Measurements from ENCODE around the gene PAFAH1B2. TPM values are rescaled to one million over a fixed set of nuclear protein-coding genes. Genes with fewer than 3 reads are reported as not detected.

Gene PAFAH1B2, protein sequence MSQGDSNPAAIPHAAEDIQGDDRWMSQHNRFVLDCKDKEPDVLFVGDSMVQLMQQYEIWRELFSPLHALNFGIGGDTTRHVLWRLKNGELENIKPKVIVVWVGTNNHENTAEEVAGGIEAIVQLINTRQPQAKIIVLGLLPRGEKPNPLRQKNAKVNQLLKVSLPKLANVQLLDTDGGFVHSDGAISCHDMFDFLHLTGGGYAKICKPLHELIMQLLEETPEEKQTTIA
- 72.3 and 76.9 TPM in 2 replicates for total RNA-seq

DNA sequence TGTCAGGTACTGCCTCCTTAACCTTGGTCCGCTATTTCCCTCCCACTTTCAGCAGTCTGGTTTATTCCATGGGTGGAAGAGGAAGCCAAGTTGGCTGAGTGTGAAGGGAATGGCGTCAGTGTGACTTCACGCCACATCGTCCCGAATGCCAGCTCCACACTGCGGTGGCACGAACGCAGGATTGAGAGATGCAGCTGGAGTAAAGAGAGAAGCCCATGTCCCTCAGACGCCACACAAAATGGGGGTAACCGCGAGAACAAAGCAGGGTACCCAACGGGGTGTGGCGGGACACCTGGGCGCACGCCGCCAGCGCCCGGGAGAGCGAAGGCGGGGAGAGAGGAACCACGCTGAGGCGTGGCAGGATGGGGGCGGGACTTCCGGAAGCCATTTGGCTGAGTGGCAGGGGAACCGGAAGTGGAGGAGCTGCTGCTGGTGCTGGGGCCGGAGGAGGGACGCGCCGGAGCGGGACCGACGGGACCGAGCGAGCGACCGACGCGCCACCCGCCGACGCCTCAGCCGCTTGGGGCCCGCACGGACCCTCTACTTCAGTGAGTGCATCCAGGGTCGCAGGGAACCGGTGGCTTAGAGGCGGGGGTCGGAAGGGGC is at the start of gene PAFAH1B2:
TSS of gene PAFAH1B2 (plus strand) at position 417 of the 606 bp plus-strand sequence. CDS start 8,161 bp downstream, outside the sequence.
- H3K27me3 Mint-ChIP-seq (ENCODE audit: low read depth): peaks cover 11% of the 10 kb centered on the region
- DNase-seq (ENCODE audit: low spot score): peak; percentile 93
- H3K9me3 Mint-ChIP-seq: no peaks in the 10 kb centered on the region
- H3K4me3 Mint-ChIP-seq (ENCODE audit: low read depth): peak within 1 kb of the TSS; percentile 100
- peak within 1 kb of the TSS; percentile 95 for H3K27ac Mint-ChIP-seq
- peaks cover 34% of the 10 kb centered on the region for H3K36me3 Mint-ChIP-seq (ENCODE audit: low read depth)
- H3K4me1 Mint-ChIP-seq (ENCODE audit: low read depth): peaks cover 40% of the 10 kb centered on the region
- intact Hi-C loops (cut with micrococcal nuclease): loop anchor here (5.0 kb wide), 2 partner anchors 47 to 372 kb away; partner anchors contain the start of genes BUD13 and SIK3

DNA sequence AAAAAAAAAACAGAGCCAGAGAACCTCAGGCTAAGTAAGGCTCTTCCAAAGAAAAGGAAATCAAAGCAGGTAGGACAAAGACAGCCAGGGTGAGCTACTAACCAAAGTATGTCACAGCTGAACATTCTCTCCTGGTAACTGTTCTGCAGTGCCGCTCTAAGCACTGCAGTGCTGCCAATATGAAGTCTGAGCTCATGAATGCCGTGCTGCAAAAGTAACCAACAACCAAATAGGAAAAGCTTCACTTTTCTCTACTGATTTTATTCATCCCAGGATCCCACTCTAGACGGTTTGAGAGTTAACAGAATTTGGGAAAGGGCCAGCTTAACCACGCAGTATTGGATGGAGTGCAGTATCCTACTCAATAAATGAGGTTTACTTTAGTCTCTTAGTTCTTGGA is 49.3 kb upstream of the PAFAH1B2 start:
- Mint-ChIP-seq H3K27me3 (ENCODE audit: low read depth) (no peaks in the 10 kb centered on the region), H3K4me3 (ENCODE audit: low read depth) (no peak overlapping the region), H3K9me3 (peaks cover 7% of the 10 kb centered on the region), H3K27ac (no peak overlapping the region), H3K36me3 (ENCODE audit: low read depth) (peaks cover 28% of the 10 kb centered on the region), H3K4me1 (ENCODE audit: low read depth) (peaks cover 71% of the 10 kb centered on the region)
- intact Hi-C loops (cut with micrococcal nuclease): loop anchor here (5.0 kb wide), 1 partner anchor 48 kb away; the partner anchor contains the start of gene PAFAH1B2
- DNase-seq (ENCODE audit: low spot score): no peak

DNA sequence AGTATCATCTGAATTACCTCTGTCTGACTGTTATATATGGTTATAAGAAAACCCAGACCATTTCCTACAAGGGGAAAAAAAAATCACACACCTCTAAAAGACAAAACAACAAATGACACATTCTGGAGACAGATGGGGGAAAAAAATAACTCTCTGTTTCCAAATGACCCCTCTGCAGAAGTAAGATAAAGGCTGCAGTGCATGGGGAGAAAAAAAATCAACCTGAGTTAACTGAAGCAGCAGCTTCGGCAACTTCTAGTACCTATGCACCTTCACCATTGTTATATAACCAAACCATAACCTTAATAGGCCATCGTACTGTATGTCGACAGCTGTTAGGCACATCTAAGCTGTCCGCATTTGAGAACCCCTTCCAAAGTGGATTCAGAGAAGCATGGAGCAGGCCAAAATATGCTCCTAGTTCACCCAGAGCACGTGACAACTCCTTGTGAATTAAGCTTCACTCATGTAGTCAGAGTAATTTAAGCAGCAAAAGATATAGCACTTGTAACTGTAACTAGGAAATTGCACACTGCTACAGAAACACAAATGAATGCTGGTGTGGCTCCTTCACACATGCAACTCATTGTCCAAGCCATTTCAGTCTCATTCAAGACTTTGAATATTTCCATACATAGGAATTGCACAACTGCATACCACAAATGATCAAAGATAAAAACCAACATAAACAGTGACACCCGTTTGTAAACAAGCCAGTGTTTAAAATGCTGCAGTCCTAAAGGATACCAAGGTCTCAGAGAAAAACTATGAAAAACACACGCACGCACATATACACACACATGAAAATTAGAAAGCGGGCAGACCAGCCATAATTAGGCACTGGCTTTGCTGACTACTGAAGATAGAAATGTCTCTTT is 48.6 kb upstream of the PAFAH1B2 start:
- Mint-ChIP-seq H3K36me3 (ENCODE audit: low read depth) (peaks cover 23% of the 10 kb centered on the region), H3K27me3 (ENCODE audit: low read depth) (peaks cover 2% of the 10 kb centered on the region), H3K9me3 (peaks cover 7% of the 10 kb centered on the region), H3K27ac (peak overlapping the region; percentile 90), H3K4me3 (ENCODE audit: low read depth) (peak overlapping the region; percentile 98), H3K4me1 (ENCODE audit: low read depth) (peaks cover 67% of the 10 kb centered on the region)
- intact Hi-C loops (cut with micrococcal nuclease): loop anchor here (2.0 to 5.0 kb wide), 3 partner anchors 47 to 243 kb away; partner anchors contain the start of gene PAFAH1B2
- no peak for DNase-seq (ENCODE audit: low spot score)

DNA sequence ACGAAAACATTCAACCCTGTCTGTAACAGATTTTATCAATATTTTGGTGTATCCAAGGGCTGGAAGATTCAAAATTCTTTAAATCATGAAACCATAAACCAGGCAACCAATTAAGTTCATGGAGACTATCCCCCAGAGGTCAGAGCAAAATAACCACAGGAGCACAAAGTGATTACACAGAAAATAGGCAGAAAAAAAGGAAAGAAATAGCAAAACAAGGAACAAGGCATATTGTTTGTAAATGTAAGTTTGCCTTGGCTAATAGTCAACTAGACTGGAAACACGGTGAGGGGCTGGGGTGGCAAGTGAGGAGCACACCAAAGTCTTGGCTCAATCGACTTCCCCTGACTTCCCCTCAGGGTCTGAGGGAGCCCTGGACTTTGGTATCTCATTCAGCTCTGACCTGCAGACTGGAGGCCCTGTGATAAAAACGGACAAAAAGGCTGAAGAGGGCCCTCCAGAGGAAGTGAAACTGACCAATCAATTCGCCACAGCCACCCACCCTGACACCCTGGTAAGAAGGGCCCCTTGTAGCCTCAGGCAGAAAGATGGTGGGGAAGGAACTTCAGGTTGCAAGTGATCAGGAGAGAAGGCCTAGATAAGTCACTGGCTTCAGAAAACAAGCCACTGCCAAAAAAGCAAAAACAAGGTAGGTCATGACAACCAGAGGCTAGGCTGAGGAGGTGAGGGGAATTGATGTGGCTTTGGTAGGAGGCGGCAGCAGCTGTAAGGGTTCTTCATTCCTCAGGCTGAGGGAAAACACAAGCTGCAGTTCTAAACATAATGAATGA is 47.7 kb upstream of the PAFAH1B2 start:
- peaks cover 63% of the 10 kb centered on the region for H3K4me1 Mint-ChIP-seq (ENCODE audit: low read depth)

DNA sequence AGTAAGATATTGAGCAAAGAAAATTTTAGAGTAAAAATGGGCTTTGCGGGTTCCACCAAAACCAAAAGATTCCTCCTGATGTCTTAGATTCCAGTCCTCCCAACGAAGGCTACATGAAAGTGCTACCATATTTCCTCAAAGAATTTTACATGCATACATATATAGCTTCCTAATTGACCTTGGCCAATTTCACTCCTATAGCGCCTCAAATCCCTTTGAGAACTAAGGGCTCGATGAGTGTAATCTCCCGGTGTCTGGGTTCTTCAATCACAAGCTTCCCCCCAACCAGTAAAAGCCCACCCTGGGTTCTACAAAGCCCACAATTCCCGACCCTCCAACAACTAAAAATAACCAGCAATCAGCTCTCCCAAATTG is 47.1 kb upstream of the PAFAH1B2 start:
- DNase-seq (ENCODE audit: low spot score): no peak
- H3K36me3 Mint-ChIP-seq (ENCODE audit: low read depth): peaks cover 13% of the 10 kb centered on the region
- H3K4me3 Mint-ChIP-seq (ENCODE audit: low read depth): peak overlapping the region; percentile 98
- H3K9me3 Mint-ChIP-seq: peaks cover 6% of the 10 kb centered on the region
- H3K27ac Mint-ChIP-seq: peak overlapping the region; percentile 90
- H3K4me1 Mint-ChIP-seq (ENCODE audit: low read depth): peaks cover 62% of the 10 kb centered on the region
- peaks cover 6% of the 10 kb centered on the region for H3K27me3 Mint-ChIP-seq (ENCODE audit: low read depth)
- intact Hi-C loops (cut with micrococcal nuclease): loop anchor here (1.0 to 5.0 kb wide), 4 partner anchors 45 to 244 kb away; partner anchors contain the start of gene PAFAH1B2

More for the DNA sequence above, 47.7 kb upstream of the PAFAH1B2 start:
- Mint-ChIP-seq H3K4me3 (ENCODE audit: low read depth) (peak overlapping the region; percentile 98), H3K36me3 (ENCODE audit: low read depth) (peaks cover 19% of the 10 kb centered on the region), H3K27ac (peak overlapping the region; percentile 90), H3K27me3 (ENCODE audit: low read depth) (peaks cover 6% of the 10 kb centered on the region), H3K9me3 (peaks cover 7% of the 10 kb centered on the region)
- peak; percentile 28 for DNase-seq (ENCODE audit: low spot score)
- intact Hi-C loops (cut with micrococcal nuclease): loop anchor here (2.0 to 5.0 kb wide), 3 partner anchors 46 to 244 kb away; partner anchors contain the start of gene PAFAH1B2

DNA sequence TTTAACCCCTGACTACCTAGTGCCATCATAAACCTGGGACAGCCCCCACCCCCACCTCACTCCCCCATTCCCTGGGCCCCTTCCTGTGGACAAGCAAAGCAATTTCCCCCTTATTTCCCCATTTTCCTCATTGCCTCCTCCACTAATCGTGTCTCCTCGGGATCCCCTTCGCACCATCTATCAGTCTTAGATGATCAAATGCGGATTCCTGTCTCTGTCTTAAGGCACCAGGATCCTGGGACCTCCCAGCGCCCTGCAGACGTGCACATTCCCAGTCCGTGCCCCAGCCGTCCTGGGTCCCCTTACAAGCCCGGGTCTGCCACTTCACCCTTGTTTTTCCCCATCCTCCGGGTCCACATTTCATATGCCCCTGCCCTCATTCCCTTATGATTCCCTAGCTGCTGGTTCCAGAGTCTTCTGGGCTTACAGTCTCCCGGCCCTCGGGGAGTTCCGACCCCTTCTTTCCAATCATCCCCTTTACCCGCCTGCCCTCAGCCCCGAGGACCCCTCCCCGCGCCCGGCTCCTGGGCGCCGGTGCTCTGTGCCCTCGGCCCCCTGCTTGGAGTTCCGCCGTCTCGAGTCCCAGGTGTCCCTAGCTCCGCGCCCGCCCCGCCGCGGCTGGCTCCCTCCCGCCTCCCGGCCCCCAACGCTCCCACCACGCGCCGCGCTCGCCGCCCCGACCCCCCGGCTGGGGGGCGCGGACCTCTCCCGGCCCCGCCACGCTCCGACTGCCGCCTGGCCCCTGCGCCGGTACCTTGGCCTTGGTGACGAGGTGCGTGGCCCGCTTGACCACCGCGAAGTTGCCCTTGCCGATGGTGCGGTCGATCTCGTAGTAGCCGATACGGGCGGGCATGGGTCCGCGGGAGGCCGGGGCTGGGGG is 46.5 kb upstream of the PAFAH1B2 start:
- Mint-ChIP-seq H3K4me3 (ENCODE audit: low read depth) (peak overlapping the region; percentile 98), H3K27ac (peak overlapping the region; percentile 90), H3K9me3 (no peaks in the 10 kb centered on the region), H3K4me1 (ENCODE audit: low read depth) (peaks cover 56% of the 10 kb centered on the region), H3K36me3 (ENCODE audit: low read depth) (peaks cover 6% of the 10 kb centered on the region), H3K27me3 (ENCODE audit: low read depth) (peaks cover 6% of the 10 kb centered on the region)
- peak; percentile 34 for DNase-seq (ENCODE audit: low spot score)
- intact Hi-C loops (cut with micrococcal nuclease): loop anchor here (1.0 to 5.0 kb wide), 5 partner anchors 45 to 309 kb away; partner anchors contain the start of genes PAFAH1B2 and ZPR1

DNA sequence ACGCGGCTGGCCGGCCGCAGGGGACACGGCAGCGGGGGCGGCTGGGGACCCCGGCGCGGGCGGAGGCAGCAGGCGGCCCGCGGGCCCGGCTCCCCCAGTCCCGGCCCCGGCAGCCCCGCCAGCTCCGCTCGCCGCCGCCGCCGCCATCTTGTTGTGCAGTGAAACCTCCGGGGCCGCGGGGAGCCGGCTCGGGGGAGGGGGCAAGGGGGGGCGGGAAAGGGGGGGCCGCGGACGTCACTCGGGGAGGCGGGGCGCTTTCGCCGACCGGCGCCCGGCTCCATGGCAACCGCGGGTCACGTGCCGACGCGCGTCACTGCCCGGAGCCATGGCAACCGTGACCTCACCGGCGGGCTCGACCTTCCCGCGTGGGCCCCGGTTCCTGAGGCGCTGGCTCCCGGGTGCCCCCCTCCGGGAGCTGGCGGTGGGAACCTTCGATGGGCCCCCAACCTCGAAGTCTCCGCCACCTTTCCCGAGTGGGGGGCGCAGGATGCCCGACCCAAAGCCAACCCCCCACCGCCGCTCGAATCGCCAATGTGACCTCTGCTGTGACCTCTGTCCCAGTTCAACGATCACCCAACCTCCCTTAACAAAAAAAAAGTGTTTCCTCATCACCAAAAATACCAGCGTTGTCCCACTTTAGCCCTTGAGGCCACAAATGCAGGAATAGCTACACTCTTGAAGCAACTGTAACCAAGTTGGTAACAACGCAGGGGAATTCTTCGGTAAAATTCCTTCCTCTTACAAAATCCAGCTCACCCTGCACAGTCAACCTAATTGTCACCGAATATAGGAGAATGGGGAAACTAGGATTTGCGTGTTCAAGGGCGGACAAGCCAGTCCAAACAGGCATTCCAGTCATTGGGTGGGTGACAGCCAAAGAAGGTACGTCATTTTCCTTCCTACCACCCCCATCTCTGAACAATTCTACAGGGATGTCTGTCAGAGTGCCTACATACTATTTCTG is 45.5 kb upstream of the PAFAH1B2 start, which contains the start of gene SIK3:
TSS of gene SIK3 (minus strand) at position 160 of the 964 bp plus-strand sequence. CDS start at position 147, 13 bp downstream.
- peaks cover 48% of the 10 kb centered on the region for H3K4me1 Mint-ChIP-seq (ENCODE audit: low read depth)
- peak within 1 kb of the TSS; percentile 90 for H3K27ac Mint-ChIP-seq
- peaks cover 6% of the 10 kb centered on the region for H3K27me3 Mint-ChIP-seq (ENCODE audit: low read depth)
- no peaks in the 10 kb centered on the region for H3K36me3 Mint-ChIP-seq (ENCODE audit: low read depth)
- DNase-seq (ENCODE audit: low spot score): peak; percentile 87
- intact Hi-C loops (cut with micrococcal nuclease): loop anchor here (1.0 to 5.0 kb wide), 2 partner anchors 44 to 310 kb away; partner anchors contain the start of genes PAFAH1B2 and ZPR1
- H3K4me3 Mint-ChIP-seq (ENCODE audit: low read depth): peak within 1 kb of the TSS; percentile 98
- no peaks in the 10 kb centered on the region for H3K9me3 Mint-ChIP-seq

DNA sequence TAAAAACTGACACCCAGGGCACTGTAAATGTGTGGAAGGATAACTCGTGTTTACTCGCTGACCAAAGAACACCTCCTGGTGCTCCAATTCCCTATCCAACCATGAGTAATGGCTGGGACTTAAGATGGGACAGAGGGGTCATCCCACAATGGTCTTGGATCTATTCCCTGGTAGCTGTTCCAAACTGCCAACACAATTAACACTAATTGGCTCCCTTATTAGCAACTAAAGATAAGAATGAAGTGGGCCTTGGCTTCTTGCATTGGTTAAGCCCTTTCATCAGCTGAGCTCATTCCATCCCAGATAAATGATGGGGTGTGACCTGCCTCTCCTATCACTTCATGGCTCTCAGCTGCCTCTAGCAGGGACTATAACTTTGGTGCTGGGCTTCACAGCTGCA is 44.4 kb upstream of the PAFAH1B2 start:
- Mint-ChIP-seq H3K4me3 (ENCODE audit: low read depth) (no peak overlapping the region), H3K9me3 (no peaks in the 10 kb centered on the region), H3K27me3 (ENCODE audit: low read depth) (peaks cover 6% of the 10 kb centered on the region), H3K4me1 (ENCODE audit: low read depth) (peaks cover 39% of the 10 kb centered on the region), H3K27ac (no peak overlapping the region), H3K36me3 (ENCODE audit: low read depth) (no peaks in the 10 kb centered on the region)
- intact Hi-C loops (cut with micrococcal nuclease): loop anchor here (5.0 kb wide), 1 partner anchor 43 kb away; the partner anchor contains the start of gene PAFAH1B2
- DNase-seq (ENCODE audit: low spot score): no peak

DNA sequence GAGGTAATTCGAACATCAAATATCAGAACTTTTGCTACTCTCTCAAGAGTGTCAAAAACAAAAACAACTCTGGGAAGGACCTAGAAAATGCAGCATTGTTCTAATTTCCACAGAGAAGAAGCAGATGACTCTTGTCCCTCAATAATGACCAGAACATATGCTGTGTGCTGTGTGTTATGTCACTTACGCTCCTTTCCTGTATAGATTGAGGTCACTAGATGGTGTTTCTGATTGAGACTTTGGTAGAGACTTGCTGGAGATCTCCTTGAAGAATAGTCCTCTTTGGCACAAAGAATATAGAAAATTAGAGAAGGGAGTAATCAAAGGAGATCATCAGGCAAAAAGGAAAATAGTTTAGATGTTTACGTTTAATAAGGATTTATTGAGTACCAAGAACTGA is 43.5 kb upstream of the PAFAH1B2 start:
- H3K4me1 Mint-ChIP-seq (ENCODE audit: low read depth): peaks cover 31% of the 10 kb centered on the region
- no peaks in the 10 kb centered on the region for H3K9me3 Mint-ChIP-seq
- peak overlapping the region; percentile 30 for H3K4me3 Mint-ChIP-seq (ENCODE audit: low read depth)
- DNase-seq (ENCODE audit: low spot score): no peak
- peaks cover 6% of the 10 kb centered on the region for H3K27me3 Mint-ChIP-seq (ENCODE audit: low read depth)
- intact Hi-C loops (cut with micrococcal nuclease): no loop called here
- H3K36me3 Mint-ChIP-seq (ENCODE audit: low read depth): no peaks in the 10 kb centered on the region
- no peak overlapping the region for H3K27ac Mint-ChIP-seq

Data from activated T-helper 2 cell treated with anti-CD3 and anti-CD28 coated beads, Interferon-gamma antibody, Interleukin-2, Interleukin-4, amounts not matched to agents 10 μg/mL and 5 μg/mL and 100 μg/mL, durations not matched to agents 14 hours and 24 hours and 36 hours (primary cell).